Transverse colon (tissue), 4 donors: ENCODE results near the gene MAPK12. TPM values are rescaled to one million over a fixed set of nuclear protein-coding genes. Genes with fewer than 3 reads are reported as not detected.
"Not testable (repeated sequence)": the region's sequence is repeated elsewhere in the genome, so short reads cannot be mapped to it uniquely, and the experiment has no call there.

Experiments
- DNase-seq: peaks from one replicate; pipeline ENCODE4 v3.0.0-alpha.2; 2019
- H3K27ac ChIP-seq, 4 donors: fragments of 200-600 bp; sonication (generic); 2 replicates each; pipeline ENCODE4 v1.5.1; 2016 to 2018; ENCODE audit warnings: inconsistent platforms in 4 of 4
- H3K27me3 ChIP-seq: fragments of 200-600 bp; sonication (generic); 2 replicates; pipeline ENCODE4 v1.5.1; 2017; ENCODE audit warnings: inconsistent platforms
- H3K36me3 ChIP-seq, 4 donors: fragments of 200-600 bp; sonication (generic); 2 replicates each; pipeline ENCODE4 v1.5.1; 2017 to 2019; ENCODE audit warnings: inconsistent platforms in 4 of 4
- H3K4me1 ChIP-seq, 4 donors: fragments of 200-600 bp; sonication (generic); 2 replicates each; pipeline ENCODE4 v1.5.1; 2017 to 2020; ENCODE audit warnings: inconsistent platforms in 4 of 4
- H3K4me3 ChIP-seq, 4 donors: fragments of 200-600 bp; sonication (generic); 1 replicate in 1 of 4; 2 replicates in 3 of 4; pipeline versions ENCODE4 v1.5.1 to v1.6.1; 2017 to 2019; ENCODE audit warnings: inconsistent platforms in 4 of 4
- H3K9me3 ChIP-seq, 2 donors: fragments of 200-600 bp; sonication (generic); 2 replicates each; pipeline ENCODE4 v1.5.1; 2017 to 2019; ENCODE audit warnings: inconsistent platforms in 2 of 2
- EP300 ChIP-seq: sonication (generic); formaldehyde crosslinking; IDR thresholded peaks from one replicate; pipeline ENCODE4 v1.6.1; 2017; ENCODE audit warnings: antibody characterized with exemption, low read depth
- POLR2A ChIP-seq: fragments of 450-650 bp; IDR thresholded peaks from one replicate; pipeline ENCODE4 v1.6.1; 2016; ENCODE audit warnings: antibody characterized with exemption, mild to moderate bottlenecking, moderate library complexity
- POLR2AphosphoS5 ChIP-seq, 3 donors: sonication (generic); formaldehyde crosslinking; IDR thresholded peaks; one replicate each; pipeline ENCODE4 v1.6.1; 2016; ENCODE audit warnings: antibody characterized with exemption in 3 of 3
- WGBS, 2 donors: methylation state at CpG; one replicate each; pipeline ENCODE4 v1.1.5; 2018; ENCODE audit warnings: low coverage in 1 of 2; 5-methylcytosine and 5-hydroxymethylcytosine counted together
- in situ Hi-C, 4 donors: fragments of 200-750 bp; cut with MboI; loops; one replicate each; pipeline versions ENCODE4 v1.15.0 to v1.15.1; 2017; ENCODE audit warnings: low sequenced_read_pairs in 3 of 4, low pct_ligation_motif_present in 1 of 4, low pct_unique_long_range_greater_than_20kb in 1 of 4
- intact Hi-C: fragments of 100-400 bp; cut with DNase I; formaldehyde crosslinking; loops from one replicate; pipeline ENCODE4 v1.15.1; 2023; ENCODE audit warnings: low total_unique reads
- total RNA-seq, 4 donors: library from RNA; depleted of rRNA; stranded (reverse); fragments of >200 nt; gene quantifications; one replicate each; pipeline ENCODE4 v1.1.0, GENCODE V29; 2016
- TF ChIP-seq, protein P1 (sequence below), 5 experiments: fragments of 200-600 bp in 3 of 5; fragments of 450-650 bp in 2 of 5; sonication (generic) in 3 of 5; IDR thresholded peaks; 1 replicate in 2 of 5; 2 replicates in 3 of 5; pipeline ENCODE4 v1.5.1; 2016 to 2017; ENCODE audit warnings: antibody characterized with exemption in 5 of 5, inconsistent platforms in 3 of 5, mild to moderate bottlenecking in 2 of 5, moderate library complexity in 1 of 5

MAPK12 gene
- total RNA-seq, 4 donors from 2014 or later, result 1.1 to 9.4 (median 3.3) TPM

DNA sequence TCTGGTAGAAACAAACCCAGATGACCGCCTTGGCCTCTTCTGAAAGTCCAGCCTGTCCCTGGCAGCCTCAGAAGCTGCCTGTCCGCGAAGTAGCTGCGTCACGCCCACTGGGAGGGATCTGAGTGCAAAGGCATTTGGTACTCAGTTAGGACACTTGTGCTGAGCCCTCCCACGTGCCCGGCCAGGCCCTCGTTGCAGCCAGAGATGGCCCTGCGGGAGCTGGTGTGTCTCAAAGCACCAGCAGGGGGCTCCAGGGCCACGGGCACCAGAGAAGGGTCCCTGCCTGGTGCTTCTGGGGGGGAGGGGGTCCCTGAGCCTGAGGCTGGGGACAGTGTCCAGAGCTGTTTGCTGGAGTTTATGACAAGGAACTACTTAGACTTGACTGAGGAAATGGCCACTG, 54.9 kb downstream of the MAPK12 start:
- Histone ChIP-seq H3K4me1 (peaks cover 8 to 15% (median 11%) of the 10 kb centered on the region in 4 donors), H3K9me3 (no peaks in the 10 kb centered on the region), H3K27ac (no peak overlapping the region), H3K4me3 (no peak overlapping the region), H3K27me3 (no peaks in the 10 kb centered on the region), H3K36me3 (peaks cover 0 to 11% (median 2%) of the 10 kb centered on the region in 4 donors)
- in situ Hi-C loops (loop anchor here in 1 of 4 donors (10.0 kb wide), 1 partner anchor 62 kb away; no protein-coding TSS in a partner anchor), intact Hi-C loops (no loop called here)
- 54% methylated on average over 10 of the region's 10 CpGs; no CpG with 5 or more reads in 1 of the 2 donors for WGBS, 2 donors
- TF ChIP-seq EP300, result no peak
- no peak for TF ChIP-seq POLR2A
- TF ChIP-seq, protein P1, sequence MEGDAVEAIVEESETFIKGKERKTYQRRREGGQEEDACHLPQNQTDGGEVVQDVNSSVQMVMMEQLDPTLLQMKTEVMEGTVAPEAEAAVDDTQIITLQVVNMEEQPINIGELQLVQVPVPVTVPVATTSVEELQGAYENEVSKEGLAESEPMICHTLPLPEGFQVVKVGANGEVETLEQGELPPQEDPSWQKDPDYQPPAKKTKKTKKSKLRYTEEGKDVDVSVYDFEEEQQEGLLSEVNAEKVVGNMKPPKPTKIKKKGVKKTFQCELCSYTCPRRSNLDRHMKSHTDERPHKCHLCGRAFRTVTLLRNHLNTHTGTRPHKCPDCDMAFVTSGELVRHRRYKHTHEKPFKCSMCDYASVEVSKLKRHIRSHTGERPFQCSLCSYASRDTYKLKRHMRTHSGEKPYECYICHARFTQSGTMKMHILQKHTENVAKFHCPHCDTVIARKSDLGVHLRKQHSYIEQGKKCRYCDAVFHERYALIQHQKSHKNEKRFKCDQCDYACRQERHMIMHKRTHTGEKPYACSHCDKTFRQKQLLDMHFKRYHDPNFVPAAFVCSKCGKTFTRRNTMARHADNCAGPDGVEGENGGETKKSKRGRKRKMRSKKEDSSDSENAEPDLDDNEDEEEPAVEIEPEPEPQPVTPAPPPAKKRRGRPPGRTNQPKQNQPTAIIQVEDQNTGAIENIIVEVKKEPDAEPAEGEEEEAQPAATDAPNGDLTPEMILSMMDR (IDR thresholded peaks at IDR 0.05), result peak; percentile 16 to 28 (median 18)
- TF ChIP-seq POLR2AphosphoS5 (IDR thresholded peaks at IDR 0.05), result no peak
- peak; percentile 29 for DNase-seq

DNA sequence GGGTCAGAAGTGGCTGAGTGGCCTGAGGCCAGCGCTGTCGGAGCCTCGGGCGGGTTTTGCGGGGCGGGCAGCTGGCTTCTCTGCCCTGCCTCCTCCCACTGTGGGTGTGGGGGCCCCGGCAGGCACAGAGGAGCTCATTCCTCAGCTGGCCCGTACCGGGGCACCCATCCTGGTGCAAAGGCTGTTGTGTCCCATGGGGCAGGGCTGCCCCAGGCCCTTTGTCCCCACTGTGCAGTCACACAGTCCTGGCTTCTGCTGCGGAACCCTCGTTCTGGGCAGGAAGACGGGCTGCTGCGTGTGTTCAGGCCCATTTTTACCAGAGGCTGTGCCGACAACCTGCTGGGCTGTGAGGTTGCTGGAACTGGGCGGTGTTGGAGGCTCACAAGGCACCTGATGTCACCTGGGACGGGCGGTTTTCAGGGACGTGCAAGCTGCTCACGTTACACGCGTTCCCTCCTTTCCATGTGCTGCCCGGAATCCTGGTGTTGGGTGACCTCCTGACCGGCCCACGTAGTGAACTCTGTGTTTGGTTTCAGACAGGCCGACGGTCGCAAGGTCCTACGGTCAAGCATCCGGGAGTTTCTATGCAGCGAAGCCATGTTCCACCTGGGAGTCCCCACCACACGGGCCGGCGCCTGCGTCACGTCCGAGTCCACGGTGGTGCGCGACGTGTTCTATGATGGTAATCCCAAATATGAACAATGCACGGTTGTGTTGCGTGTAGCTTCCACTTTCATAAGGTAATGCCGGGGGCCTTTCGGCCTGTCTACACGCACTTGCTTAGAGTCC, 55.5 kb downstream of the MAPK12 start:
- Histone ChIP-seq H3K4me1 (peaks cover 9 to 18% (median 12%) of the 10 kb centered on the region in 4 donors), H3K9me3 (no peaks in the 10 kb centered on the region), H3K36me3 (peaks cover 0 to 8% (median 2%) of the 10 kb centered on the region in 4 donors), H3K4me3 (no peak overlapping the region), H3K27me3 (no peaks in the 10 kb centered on the region), H3K27ac (no peak overlapping the region)
- DNase-seq, result no peak
- intact Hi-C loops (no loop called here), in situ Hi-C loops (loop anchor here in 1 of 4 donors (10.0 kb wide), 1 partner anchor 61 kb away; no protein-coding TSS in a partner anchor)
- TF ChIP-seq POLR2AphosphoS5 (IDR thresholded peaks at IDR 0.05) (no peak), EP300 (no peak), POLR2A (no peak)
- TF ChIP-seq, protein P1 (IDR thresholded peaks at IDR 0.05), result no peak
- WGBS, 2 donors, result 80 to 95% methylated on average over 3 to 45 of the region's 45 CpGs

DNA sequence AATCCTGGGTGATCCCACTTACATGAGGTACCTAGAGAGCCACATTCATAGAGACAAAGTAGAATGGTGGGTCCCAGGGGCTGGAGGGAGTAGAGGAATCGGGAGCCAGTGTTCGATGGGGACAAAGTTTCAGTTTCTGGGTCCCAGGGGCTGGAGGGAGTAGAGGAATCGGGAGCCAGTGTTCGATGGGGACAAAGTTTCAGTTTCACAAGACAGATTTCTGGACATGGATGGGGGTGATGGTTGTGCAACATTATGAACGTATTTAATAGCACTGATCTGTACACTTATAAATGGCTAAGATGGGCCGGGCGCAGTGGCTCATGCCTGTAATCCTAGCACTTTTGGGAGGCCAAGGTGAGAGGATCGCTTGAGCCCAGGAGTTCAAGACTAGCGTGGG, 56.5 kb downstream of the MAPK12 start:
- H3K4me3 ChIP-seq, H3K27me3 ChIP-seq, H3K9me3 ChIP-seq, H3K36me3 ChIP-seq, intact Hi-C loops, DNase-seq, H3K27ac ChIP-seq: not testable (repeated sequence)
- H3K4me1 ChIP-seq, result peaks cover 12 to 22% (median 14%) of the 10 kb centered on the region in 4 donors
- 86 to 97% methylated on average over 7 to 9 of the region's 9 CpGs for WGBS, 2 donors
- in situ Hi-C loops, result loop anchor here in 1 of 4 donors (10.0 kb wide), 1 partner anchor 60 kb away; no protein-coding TSS in a partner anchor

DNA sequence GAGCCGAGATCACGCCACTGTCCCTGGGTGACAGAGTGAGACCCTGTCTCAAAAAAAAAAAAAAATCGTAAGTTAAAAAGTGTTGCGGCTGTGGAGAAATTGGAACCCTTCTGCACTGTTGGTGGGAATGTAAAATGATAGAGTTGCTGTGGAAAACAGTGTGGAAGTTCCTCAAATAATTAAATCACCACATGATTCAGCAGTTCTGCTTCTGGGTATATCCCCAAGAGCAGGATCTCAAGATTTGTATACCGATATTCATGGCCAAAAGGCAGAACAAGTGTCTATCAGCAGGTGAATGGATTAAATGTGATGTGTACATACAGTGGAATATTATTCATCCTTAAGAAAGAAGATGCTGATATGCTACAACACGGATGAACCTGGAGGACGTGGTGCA, 56.9 kb downstream of the MAPK12 start:
- in situ Hi-C loops, result loop anchor here in 1 of 4 donors (10.0 kb wide), 1 partner anchor 60 kb away; no protein-coding TSS in a partner anchor
- Histone ChIP-seq H3K27me3 (no peaks in the 10 kb centered on the region), H3K4me3 (no peak overlapping the region), H3K36me3 (peaks cover 0 to 4% (median 0%) of the 10 kb centered on the region in 4 donors), H3K27ac (no peak overlapping the region), H3K4me1 (peaks cover 15 to 26% (median 17%) of the 10 kb centered on the region in 4 donors), H3K9me3 (no peaks in the 10 kb centered on the region)
- no peak for DNase-seq
- intact Hi-C loops, result no loop called here
- 92 to 98% methylated on average over 5 to 7 of the region's 7 CpGs for WGBS, 2 donors
- TF ChIP-seq POLR2AphosphoS5 (IDR thresholded peaks at IDR 0.05) (no peak), POLR2A (no peak), EP300 (no peak)
- TF ChIP-seq, protein P1 (IDR thresholded peaks at IDR 0.05), result no peak
